Stimulated activated CD8-positive, alpha-beta memory T cell treated with anti-CD3 and anti-CD28 coated beads, Interleukin-4, amount 100 ng/mL, for 24 hours (primary cell): ENCODE data around the gene LY9.
"Not testable (repeated sequence)": the region's sequence is repeated elsewhere in the genome, so short reads cannot be mapped to it uniquely, and the experiment has no call there.

ENCODE experiments used
- DNase-seq: peaks from one replicate; pipeline ENCODE4 v3.0.0-alpha.2; 2020; ENCODE audit warnings: low read depth

Gene LY9

DNA sequence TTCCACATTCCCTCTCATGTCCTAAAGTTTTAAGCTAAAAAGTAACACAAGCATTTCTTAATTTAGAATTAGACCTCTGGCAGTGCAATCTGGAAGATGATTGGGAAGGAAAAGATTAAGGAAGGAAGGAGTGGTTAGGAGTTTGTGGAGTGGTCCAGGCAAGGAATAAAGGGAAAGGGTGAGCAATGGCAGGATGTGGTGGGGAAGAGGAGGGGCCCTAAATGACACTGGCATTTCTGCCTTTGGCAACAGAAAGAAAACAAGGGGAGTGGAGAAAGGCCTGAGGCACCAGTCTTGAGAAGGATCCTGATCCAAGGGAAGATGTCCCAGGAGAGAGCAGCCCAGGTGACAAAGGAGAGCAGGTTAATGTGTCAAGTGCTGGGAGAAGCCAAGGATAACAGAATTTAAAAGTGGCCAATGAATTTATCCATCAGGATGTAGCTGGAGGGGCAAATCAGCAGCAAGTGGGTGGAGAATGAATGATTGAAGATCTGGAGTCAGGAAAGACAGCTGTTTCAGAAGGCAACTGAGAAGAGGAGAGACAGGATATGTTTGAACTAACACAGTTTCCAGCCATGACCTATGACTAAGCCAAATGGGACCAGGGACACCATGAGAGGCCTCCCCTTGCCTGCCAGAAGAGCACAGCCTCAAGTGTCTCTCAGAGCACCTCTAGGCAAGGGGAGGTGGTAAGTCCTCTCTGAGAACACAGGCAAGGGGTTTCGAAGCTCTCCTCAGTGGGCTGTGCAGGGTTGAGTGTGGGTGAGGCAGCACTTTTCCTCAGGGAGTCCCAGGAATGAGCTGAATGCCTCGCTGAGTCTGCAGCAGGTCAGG, 20.9 kb upstream of the LY9 start:
- DNase-seq, result no peak

DNA sequence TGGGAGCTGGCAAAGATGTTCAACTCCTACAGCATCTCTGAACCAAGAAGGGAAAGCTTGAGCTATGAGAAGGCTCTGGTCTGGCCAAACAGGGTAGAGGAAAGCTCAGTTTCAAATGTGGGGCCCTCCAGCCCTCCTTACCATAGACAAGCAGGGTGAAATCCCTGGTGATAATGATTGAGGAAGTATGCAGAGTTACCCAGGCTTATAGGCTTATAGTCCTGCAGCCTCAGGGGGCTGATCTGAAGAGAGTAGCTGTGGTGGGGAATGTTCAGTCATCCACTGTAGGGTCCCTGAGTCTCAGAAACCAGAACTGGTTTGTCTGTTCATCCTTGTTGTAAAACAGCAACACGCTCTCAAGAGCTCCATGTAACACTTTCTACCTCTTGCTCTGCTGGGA, 19.8 kb upstream of the LY9 start:
- no peak for DNase-seq

DNA sequence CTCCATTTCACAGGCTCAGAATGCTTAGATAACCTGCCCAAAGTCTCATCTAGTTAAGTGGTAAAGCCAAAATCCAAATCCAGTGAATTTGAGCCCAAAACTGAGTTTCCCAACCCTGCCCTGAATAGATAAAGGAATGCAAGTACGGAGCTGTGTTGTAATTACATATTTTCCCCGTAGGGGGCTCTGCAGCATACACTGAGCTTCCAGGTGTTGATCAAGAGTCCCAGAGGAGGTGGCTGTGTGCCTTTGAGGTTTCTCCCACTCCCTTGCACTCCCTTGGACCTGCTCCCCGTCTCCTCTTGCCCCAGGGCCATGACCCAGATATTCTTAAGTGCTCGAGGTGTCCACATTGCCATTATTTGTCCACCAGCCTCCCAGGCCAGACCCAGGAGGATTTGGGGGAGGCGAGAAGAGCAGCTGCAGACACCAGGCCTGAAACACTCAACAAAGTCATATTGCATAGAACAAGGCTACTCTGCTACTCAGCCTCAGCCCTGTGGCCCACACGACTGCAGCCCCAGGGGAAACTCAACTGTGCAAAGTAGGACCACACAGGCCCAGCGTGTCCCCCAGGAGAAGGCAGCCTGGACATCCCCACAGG, 18.4 kb upstream of the LY9 start:
- DNase-seq, result no peak

DNA sequence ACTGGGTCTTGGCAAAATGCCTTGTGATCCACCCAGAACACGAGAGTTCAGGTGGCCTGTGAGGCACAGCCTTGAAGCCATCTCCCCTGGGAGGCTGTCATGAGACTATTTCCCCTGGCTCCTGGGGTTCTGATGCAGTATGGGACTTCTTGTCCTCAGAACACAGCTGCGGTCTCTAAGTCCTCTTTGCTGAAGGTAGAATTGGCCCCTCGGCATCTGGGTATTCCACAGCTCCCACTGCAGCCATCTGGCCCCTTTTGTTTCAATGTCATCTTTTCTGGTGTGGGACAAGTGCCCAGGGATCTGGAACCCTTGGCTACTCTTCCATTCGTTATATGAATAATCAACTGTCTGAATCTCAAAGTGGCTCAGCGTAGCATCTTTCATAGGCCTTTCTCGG, 17.0 kb upstream of the LY9 start:
- DNase-seq, result no peak

DNA sequence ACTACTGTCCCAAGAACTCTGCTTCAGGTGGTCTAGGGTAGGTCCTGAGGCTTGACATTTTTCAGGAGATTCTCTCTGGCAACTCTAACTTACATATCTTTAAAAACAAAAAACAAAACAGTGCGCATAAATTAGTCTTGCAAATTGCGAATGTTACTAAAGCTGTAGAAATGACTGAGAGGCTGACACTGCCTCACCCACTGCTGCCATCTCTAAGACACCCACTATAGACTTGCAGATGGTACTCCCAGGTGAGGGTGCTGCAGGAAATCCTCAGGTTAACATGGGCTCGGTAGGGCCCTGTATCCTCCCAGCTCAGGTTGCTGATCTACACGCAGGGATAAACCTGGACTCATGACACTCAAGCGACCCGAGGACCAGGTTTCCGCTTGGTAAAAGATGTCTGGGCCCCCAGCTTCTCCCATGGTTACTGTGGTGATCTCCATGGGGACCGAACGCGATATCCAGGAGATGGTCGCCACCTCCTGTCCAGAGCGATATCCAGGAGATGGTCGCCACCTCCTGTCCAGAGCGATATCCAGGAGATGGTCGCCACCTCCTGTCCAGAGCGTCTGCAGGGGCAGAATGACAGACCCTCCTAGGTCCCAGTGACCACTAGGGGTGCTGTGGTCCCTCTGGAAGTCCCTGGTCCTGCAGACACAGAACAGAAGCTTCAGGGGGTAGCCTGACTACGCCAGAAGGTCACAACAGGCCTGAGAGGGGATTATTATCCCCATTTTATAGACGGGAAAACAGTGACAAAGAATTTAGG, 16.2 kb upstream of the LY9 start:
- no peak for DNase-seq

DNA sequence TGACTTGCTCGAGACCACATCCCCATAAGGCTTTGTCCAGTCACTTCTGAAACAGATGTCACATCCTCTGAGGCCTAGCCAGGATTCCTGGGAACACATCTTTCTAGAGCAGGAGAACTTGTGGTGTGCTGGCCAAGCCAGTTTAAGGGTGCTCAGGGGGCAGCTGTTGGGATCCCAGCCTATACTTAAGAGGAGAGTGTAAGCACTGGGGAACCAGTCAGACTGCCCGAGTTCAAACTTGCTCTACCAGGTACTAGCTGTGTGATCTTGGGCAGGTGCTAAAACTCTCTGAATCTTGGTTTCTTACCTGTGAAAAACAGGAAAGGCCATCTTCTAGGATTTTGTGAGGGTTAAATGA, 15.6 kb upstream of the LY9 start:
- DNase-seq, result no peak

DNA sequence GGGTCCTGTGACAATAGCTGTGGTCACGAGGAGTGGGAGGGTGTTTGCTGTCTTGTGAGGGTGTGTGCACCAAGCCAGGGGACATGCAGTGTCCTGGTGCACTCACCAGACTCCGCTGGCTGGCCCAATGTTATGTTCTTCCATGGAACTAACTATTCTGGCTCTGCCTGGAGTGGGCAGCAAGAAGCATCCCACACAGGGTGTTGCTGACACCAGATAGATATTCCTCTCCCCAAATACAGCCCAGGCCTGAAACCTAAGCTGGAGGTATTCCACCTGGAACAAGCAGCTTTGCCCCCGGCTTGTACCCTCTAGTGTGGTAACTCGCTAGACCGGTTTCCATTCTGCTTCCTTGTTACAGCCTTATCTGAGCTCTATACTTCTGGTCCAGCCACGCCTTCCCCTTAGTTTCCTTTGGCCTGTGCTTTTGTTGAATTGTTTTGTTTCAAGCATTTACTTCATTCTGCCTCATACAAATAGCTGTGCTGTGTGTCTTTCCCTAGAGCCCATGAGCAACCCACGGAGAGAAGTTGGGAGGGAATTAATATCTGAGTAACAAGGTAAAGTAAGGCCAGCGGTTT, 14.7 kb upstream of the LY9 start:
- DNase-seq, result no peak

DNA sequence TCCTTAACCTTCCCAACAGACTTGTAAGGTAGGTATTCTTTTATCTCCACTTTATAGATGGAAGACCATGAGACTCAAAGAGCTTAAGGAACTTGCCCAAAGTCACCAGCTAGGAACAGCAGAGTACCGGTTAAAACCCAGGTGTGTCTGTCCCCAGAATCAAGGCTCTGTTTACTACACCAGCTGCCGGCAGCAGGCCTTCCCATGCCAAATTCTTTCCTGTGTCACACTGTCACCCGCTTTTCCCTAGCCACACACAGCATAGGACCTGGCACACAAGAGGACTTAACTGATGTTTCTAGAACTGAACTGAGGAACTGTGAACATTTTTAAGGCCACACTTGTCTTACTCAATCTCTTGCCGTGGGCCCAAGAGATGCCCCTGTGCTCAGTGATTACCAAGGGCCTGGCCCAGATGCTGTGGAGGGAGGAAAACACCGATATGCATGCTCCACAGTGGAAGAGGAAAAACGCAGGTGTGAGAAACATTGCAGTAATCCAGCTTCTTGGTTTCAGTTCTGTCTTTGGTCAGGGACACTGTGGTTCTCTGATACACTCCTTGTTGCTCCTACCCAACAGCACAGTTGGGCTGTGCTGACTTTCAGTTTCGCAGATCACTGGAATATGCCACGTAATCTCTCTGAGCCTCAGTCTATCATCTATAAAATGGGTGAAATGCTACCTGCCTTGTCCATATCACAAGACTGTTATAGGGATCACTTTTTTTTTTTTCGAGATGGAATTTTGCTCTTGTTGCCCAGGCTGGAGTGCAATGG, 13.9 kb upstream of the LY9 start:
- DNase-seq, result no peak

DNA sequence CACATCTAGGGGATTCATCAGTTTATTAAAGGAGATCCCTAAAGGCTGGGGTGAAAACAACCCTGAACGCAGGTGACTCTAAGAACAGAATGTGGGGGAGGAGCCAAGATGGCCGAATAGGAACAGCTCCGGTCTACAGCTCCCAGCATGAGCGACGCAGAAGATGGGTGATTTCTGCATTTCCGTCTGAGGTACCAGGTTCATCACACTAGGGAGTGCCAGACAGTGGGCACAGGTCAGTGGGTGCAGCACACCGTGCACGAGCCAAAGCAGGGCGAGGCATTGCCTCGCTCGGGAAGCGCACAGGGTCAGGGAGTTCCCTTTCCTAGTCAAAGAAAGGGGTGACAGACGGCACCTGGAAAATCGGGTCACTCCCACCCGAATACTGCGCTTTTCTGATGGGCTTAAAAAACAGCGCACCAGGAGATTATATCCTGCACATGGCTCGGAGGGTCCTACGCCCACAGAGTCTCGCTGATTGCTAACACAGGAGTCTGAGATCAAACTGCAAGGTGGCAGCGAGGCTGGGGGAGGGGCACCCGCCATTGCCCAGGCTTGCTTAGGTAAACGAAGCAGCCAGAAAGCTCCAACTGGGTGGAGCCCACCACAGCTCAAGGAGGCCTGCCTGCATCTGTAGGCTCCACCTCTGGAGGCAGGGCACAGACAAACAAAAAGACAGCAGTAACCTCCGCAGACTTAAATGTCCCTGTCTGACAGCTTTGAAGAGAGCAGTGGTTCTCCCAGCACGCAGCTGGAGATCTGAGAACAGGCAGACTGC, 12.8 kb upstream of the LY9 start:
- DNase-seq, result not testable (repeated sequence)

DNA sequence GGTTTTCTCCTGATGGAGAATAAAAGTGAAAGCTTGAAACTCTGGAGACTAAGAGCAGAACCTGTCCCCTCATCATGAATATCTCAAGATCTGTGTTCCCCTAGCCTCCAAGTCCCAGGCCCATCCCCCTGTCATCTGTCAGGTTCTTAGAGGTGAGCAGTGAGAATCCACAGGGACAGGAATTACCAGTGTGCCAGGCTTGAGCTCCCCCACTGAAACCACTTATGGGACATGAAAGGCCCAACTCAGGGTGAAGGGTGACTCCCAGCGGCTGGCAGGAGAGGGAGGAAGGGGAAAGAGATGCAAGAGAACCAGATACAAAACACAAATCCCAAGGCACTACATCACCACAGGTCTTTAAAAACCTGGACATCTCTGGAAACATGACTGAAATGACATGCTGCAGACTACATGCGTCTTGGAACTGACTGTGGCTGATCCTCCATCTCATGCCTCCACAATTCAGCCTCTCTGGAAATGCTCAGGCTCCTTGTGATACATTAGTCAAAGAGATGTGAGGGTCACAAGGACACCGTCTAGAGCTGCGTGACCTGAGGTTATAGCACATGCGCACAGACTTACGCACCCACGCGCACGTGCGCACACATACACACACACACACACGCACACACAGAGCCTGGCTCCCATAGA, 6.8 kb upstream of the LY9 start:
- no peak for DNase-seq

DNA sequence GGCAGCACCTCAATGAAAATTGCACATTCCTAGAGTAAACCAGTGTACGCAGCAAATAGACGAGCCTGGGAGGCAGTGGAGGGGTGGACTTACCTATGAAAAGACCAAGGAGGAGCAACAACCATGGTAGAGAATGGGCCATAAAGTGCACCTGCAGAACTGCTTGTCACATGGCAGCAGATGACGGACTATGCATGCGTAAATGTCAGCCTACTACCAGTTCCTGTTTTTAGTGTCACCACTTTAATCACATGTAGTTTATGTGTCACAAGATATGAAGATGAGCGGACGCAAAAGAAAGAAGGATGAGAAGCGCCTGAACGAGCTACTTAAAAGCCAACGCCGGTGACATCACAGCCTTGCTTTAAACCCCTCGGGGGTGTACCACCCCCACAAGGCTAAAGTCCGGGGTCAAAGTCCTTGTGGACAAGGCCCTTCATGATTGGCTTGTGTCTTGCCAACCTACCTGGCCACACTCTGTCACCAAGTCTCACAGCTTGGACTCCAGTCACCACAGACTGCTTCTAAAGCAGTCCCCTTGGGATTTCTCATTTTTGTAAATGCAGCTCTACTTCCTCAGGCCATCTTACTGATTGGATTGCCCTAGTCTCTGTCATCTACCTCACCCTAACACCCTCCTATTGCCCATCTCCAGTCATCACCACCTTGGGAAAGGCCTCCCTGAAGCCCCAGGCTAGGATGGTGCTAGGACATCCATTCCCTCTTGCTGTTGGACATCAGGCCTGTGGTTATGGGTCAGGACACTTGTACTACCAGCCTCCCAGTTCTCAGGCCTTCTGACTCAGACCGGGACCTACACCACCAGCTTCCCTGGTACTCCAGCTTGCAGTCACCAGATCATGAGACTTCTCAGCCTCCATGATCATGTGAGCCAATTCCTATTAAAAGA, 6.0 kb upstream of the LY9 start:
- DNase-seq, result no peak

DNA sequence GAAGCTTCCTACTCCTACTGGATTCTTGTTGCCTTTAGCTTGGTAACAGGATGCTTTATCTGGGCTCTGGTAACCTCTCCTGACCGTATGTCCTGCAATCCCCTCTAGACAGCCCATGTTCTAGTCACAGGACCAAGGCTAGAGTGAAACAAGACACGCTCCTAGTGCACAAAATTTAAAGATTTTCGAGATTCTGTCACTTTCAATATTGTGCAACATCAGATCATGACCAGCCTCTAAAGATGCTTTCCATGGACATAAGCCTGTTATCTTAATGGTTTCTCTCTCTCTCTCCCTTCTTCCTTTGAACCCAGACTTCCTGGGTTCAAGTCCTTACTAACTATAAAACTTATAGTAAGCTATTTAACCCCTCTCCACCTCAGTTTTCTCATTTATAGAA, 1.6 kb upstream of the LY9 start:
- no peak for DNase-seq

DNA sequence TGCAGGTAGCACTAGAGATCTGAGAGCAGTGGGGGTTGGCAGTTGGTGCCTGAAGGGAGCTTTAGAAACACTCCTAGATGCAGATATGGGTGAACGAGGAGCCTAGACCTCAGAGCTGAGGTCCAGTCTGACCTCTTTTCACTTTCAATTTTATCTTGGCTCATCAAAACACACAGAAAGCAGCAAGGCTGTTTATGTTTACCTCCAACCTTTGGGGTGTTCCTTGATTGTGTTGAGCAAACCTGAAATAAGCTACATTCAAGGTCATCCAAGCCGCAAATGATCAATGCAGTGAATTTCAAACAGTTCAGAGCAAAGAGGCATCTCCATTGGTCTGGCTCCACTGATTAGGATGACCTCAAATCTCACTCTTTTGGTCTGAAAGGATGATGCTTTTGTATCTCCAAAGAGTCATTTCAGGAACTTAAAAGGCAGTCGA, 1.3 kb downstream of the LY9 start:
- DNase-seq, result no peak

DNA sequence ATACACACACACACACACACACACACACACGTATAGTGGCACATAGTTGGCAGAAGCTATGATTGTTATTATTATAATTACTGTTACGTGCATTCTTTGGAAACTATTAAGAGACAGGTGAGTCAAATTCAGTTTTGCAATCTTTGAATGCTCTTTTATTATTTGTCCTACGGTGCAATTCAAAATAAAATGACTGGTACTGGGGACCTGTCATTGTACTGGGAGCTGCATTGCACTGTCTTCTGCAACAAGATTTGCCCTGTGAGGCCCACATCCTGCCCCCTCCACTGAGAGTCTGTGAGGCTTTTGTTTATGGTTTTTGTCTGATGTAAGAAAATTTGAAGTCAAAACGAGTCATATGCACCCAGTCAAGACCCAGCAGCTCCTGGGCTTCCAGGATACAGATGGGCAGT, 1.9 kb downstream of the LY9 start:
- DNase-seq, result no peak

DNA sequence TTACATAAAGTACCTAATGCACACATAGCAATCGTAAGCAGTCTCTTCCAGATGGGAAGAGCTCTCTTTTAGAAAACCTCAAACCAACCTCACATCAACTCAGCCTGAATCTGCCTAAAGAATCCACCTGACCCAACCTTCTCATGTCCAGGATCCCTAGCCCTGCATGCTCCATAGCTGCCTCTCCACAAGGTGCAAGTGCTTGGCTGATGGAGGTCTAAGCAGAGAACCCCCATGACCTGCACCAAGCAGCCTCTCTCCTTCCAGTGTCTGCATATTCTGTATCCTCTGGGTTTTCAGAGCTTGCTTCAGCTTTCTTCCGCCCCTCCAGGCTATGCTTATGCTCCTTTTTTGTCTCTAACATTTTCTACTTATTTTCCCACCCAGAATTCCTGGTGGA, 2.5 kb downstream of the LY9 start:
- no peak for DNase-seq

DNA sequence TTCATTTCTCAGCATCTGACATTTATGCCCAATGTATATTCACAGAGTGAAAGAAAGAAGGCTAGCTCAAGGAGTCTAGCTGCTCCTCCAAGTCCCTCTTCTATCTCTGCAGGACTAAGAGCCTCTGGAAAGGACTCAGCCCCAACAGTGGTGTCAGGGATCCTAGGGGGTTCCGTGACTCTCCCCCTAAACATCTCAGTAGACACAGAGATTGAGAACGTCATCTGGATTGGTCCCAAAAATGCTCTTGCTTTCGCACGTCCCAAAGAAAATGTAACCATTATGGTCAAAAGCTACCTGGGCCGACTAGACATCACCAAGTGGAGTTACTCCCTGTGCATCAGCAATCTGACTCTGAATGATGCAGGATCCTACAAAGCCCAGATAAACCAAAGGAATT, 3.7 kb downstream of the LY9 start:
- no peak for DNase-seq

DNA sequence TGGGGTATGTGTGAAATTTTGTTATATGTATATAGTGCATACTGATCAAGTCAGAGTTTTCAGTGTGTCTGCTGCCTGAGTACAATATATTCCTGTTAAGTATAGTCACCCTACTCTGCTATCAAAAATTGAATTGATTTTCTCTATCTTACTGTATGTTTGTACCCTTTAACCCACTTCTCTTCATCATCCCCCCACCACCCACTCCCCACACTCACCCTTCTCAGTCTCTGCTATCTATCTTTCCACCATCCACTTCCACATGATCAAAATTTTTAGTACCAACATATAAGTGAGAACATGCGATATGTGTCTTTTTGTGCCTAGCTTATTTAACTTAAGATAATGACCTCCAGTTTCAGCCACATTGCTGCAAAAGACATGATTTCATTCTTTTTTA, 4.2 kb downstream of the LY9 start:
- DNase-seq, result no peak

DNA sequence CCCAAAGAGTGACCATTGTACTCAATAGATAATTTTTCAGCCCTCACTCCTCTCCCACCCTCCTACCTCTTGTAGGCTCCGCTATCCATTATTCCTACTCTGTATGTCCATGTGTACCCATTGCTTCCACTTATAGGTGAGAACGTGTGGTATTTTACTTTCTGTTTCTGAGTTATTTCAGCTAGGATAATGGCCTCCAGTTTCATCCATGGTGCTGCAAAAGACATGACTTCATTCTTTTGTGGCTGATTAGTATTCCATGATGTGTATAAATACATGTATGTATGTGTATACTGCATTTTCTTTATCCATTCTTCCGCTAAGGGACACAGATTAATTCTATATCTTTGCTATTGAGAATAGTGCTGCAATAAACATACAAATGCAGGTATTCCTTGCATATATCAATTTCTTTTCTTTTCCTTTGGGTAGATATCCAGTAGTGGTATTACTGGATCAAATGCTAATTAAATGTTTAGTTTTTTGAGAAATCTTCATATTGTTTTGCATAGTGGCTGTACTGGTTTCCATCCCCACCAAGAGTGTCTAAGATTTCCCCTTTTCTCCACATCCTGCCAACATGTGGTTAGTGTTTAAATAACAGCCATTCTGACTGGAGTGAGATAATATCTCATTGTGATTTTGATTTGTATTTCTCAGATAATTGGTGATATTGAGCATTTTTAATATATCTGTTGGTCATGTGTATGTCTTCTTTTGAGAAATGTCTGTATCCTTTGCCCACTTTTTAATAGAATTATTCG, 4.9 kb downstream of the LY9 start:
- no peak for DNase-seq
